Measurements from ENCODE around the gene DTWD1. TPM values are rescaled to one million over a fixed set of nuclear protein-coding genes. Genes with fewer than 3 reads are reported as not detected.

DTWD1 gene
- total RNA-seq, 1 donor from 2014 or later, result 13.3 TPM

- DNase-seq (ENCODE audit: extremely low spot score in 2 of 2), result no peak
- peak overlapping the region; percentile 85 for H3K27ac ChIP-seq
- H3K36me3 ChIP-seq, result peaks cover 0 to 5% of the 10 kb centered on the region in 2 donors
- TF ChIP-seq CTCF (IDR thresholded peaks at IDR 0.05) (no peak), POLR2A (IDR thresholded peaks at IDR 0.05) (no peak), POLR2AphosphoS5 (IDR thresholded peaks at IDR 0.05; ENCODE audit: insufficient read depth in 1 of 2, low read depth in 1 of 2) (no peak)
- no peaks in the 10 kb centered on the region for H3K27me3 ChIP-seq
- intact Hi-C loops (cut with DNase I), result loop anchor here (5.0 kb wide), 1 partner anchor 257 kb away; no protein-coding TSS in a partner anchor
- peak overlapping the region; percentile 65 to 77 for H3K4me3 ChIP-seq
- no peaks in the 10 kb centered on the region for H3K9me3 ChIP-seq
- H3K4me1 ChIP-seq, result peaks cover 35% of the 10 kb centered on the region
These were observed 649 bp upstream of the DTWD1 start for GRCh38 chr15:49620199-49620598.

- peaks cover 0 to 16% of the 10 kb centered on the region in 2 donors for H3K36me3 ChIP-seq
- TF ChIP-seq POLR2AphosphoS5 (IDR thresholded peaks at IDR 0.05; ENCODE audit: insufficient read depth in 1 of 2, low read depth in 1 of 2), result no peak
- no peak for TF ChIP-seq CTCF (IDR thresholded peaks at IDR 0.05)
- TF ChIP-seq POLR2A (IDR thresholded peaks at IDR 0.05), result no peak
- H3K4me1 ChIP-seq, result peaks cover 35% of the 10 kb centered on the region
- H3K27ac ChIP-seq, result peak overlapping the region; percentile 85
- no peaks in the 10 kb centered on the region for H3K27me3 ChIP-seq
- H3K4me3 ChIP-seq, result peak overlapping the region; percentile 65 to 77
- H3K9me3 ChIP-seq, result no peaks in the 10 kb centered on the region
- no peak for DNase-seq (ENCODE audit: extremely low spot score in 2 of 2)
- intact Hi-C loops (cut with DNase I), result loop anchor here (5.0 kb wide), 1 partner anchor 256 kb away; no protein-coding TSS in a partner anchor
These were observed 558 bp downstream of the DTWD1 start for GRCh38 chr15:49621401-49621811.

- intact Hi-C loops (cut with DNase I), result loop anchor here (5.0 kb wide), 1 partner anchor 255 kb away; no protein-coding TSS in a partner anchor
- peak overlapping the region; percentile 85 for H3K27ac ChIP-seq
- H3K4me1 ChIP-seq, result peaks cover 35% of the 10 kb centered on the region
- peak overlapping the region; percentile 65 to 77 for H3K4me3 ChIP-seq
- TF ChIP-seq CTCF (IDR thresholded peaks at IDR 0.05) (no peak), POLR2AphosphoS5 (IDR thresholded peaks at IDR 0.05; ENCODE audit: insufficient read depth in 1 of 2, low read depth in 1 of 2) (no peak), POLR2A (IDR thresholded peaks at IDR 0.05) (no peak)
- no peaks in the 10 kb centered on the region for H3K9me3 ChIP-seq
- H3K36me3 ChIP-seq, result peaks cover 0 to 16% of the 10 kb centered on the region in 2 donors
- no peak for DNase-seq (ENCODE audit: extremely low spot score in 2 of 2)
- H3K27me3 ChIP-seq, result no peaks in the 10 kb centered on the region
These were observed 1.0 kb downstream of the DTWD1 start for GRCh38 chr15:49621887-49622286.

GRCh38 chr15:49622561-49622960 is 1.7 kb downstream of the DTWD1 start:
- no peak for DNase-seq (ENCODE audit: extremely low spot score in 2 of 2)
- H3K27ac ChIP-seq, result peak overlapping the region; percentile 85
- peaks cover 38% of the 10 kb centered on the region for H3K4me1 ChIP-seq
- peaks cover 0 to 20% of the 10 kb centered on the region in 2 donors for H3K36me3 ChIP-seq
- intact Hi-C loops (cut with DNase I), result loop anchor here (5.0 kb wide), 1 partner anchor 255 kb away; no protein-coding TSS in a partner anchor
- TF ChIP-seq CTCF (IDR thresholded peaks at IDR 0.05) (no peak), POLR2A (IDR thresholded peaks at IDR 0.05) (no peak), POLR2AphosphoS5 (IDR thresholded peaks at IDR 0.05; ENCODE audit: insufficient read depth in 1 of 2, low read depth in 1 of 2) (no peak)
- H3K27me3 ChIP-seq, result no peaks in the 10 kb centered on the region
- H3K4me3 ChIP-seq, result peak overlapping the region; percentile 65 to 77
- H3K9me3 ChIP-seq, result no peaks in the 10 kb centered on the region

- Histone ChIP-seq H3K36me3 (peaks cover 0 to 35% of the 10 kb centered on the region in 2 donors), H3K9me3 (no peaks in the 10 kb centered on the region), H3K4me1 (peaks cover 50% of the 10 kb centered on the region), H3K27me3 (no peaks in the 10 kb centered on the region), H3K4me3 (peak overlapping the region in 1 of 2 donors; percentile 3), H3K27ac (no peak overlapping the region)
- TF ChIP-seq POLR2A (IDR thresholded peaks at IDR 0.05) (no peak), CTCF (IDR thresholded peaks at IDR 0.05) (no peak), POLR2AphosphoS5 (IDR thresholded peaks at IDR 0.05; ENCODE audit: insufficient read depth in 1 of 2, low read depth in 1 of 2) (no peak)
- intact Hi-C loops (cut with DNase I), result loop anchor here (5.0 kb wide), 1 partner anchor 253 kb away; no protein-coding TSS in a partner anchor
- DNase-seq (ENCODE audit: extremely low spot score in 2 of 2), result no peak
These were observed 3.2 kb downstream of the DTWD1 start for GRCh38 chr15:49624056-49624455.
